Ishikawa (cell line): Measurements from ENCODE around the gene AFDN.

Experiments used
- CEBPB ChIP-seq: IDR thresholded peaks from 2 replicates; pipeline ENCODE4 v1.6.1; 2012
- CREB1 ChIP-seq: IDR thresholded peaks from 2 replicates; pipeline ENCODE4 v1.6.1; 2012; ENCODE audit warnings: low read depth
- EGR1 ChIP-seq: IDR thresholded peaks from 2 replicates; pipeline ENCODE4 v1.6.1; 2012
- EP300 ChIP-seq: IDR thresholded peaks from 2 replicates; pipeline ENCODE4 v1.6.1; 2012; ENCODE audit warnings: borderline replicate concordance
- FOXM1 ChIP-seq: IDR thresholded peaks from 2 replicates; pipeline ENCODE4 v1.6.1; 2012; ENCODE audit warnings: low read depth, borderline replicate concordance
- MAX ChIP-seq: IDR thresholded peaks from 2 replicates; pipeline ENCODE4 v1.6.1; 2012
- NFIC ChIP-seq: IDR thresholded peaks from 2 replicates; pipeline ENCODE4 v1.6.1; 2012
- RAD21 ChIP-seq: IDR thresholded peaks from 2 replicates; pipeline ENCODE4 v1.6.1; 2012; ENCODE audit warnings: low read depth
- REST ChIP-seq: IDR thresholded peaks from 2 replicates; pipeline ENCODE4 v1.6.1; 2012; ENCODE audit warnings: low read depth, mild to moderate bottlenecking
- TAF1 ChIP-seq: IDR thresholded peaks from 2 replicates; pipeline ENCODE4 v1.6.1; 2012; ENCODE audit warnings: low read depth, mild to moderate bottlenecking
- TCF12 ChIP-seq: IDR thresholded peaks from 2 replicates; pipeline ENCODE4 v1.6.1; 2012; ENCODE audit warnings: low read depth
- TEAD4 ChIP-seq: IDR thresholded peaks from 2 replicates; pipeline ENCODE4 v1.6.1; 2012
- USF1 ChIP-seq: IDR thresholded peaks from 2 replicates; pipeline ENCODE4 v1.6.1; 2012
- YY1 ChIP-seq: IDR thresholded peaks from 2 replicates; pipeline ENCODE4 v1.6.1; 2012; ENCODE audit warnings: low read depth
- ZBTB7A ChIP-seq: IDR thresholded peaks from 2 replicates; pipeline ENCODE4 v1.6.1; 2012; ENCODE audit warnings: low read depth

The AFDN gene

GRCh38 chr6:167799033-167799821 lies 27.5 kb upstream of the AFDN start:
- TF ChIP-seq CREB1 (no peak), MAX (no peak), YY1 (no peak), TEAD4 (no peak)

GRCh38 chr6:167800549-167800948 lies 26.2 kb upstream of the AFDN start:
- no peak for TF ChIP-seq CEBPB
- no peak for TF ChIP-seq REST
- no peak for TF ChIP-seq RAD21
- no peak for TF ChIP-seq ZBTB7A
- no peak for TF ChIP-seq USF1
- TF ChIP-seq EP300 = no peak
- no peak for TF ChIP-seq CREB1
- TF ChIP-seq TCF12 = no peak
- TF ChIP-seq EGR1 = no peak
- no peak for TF ChIP-seq MAX
- TF ChIP-seq TAF1 = no peak
- TF ChIP-seq TEAD4 = no peak
- TF ChIP-seq YY1 = no peak
- TF ChIP-seq NFIC = no peak
- no peak for TF ChIP-seq FOXM1

- no peak for TF ChIP-seq YY1
These were observed 25.4 kb upstream of the AFDN start for GRCh38 chr6:167801263-167801662.

GRCh38 chr6:167802339-167802738 lies 24.4 kb upstream of the AFDN start:
- TF ChIP-seq YY1 = no peak
- TF ChIP-seq TEAD4 = no peak
- no peak for TF ChIP-seq USF1
- TF ChIP-seq FOXM1 = no peak
- no peak for TF ChIP-seq CREB1
- no peak for TF ChIP-seq RAD21
- TF ChIP-seq EGR1 = no peak
- TF ChIP-seq MAX = no peak
- no peak for TF ChIP-seq REST
- no peak for TF ChIP-seq EP300

- TF ChIP-seq TAF1 = no peak
- no peak for TF ChIP-seq USF1
- no peak for TF ChIP-seq RAD21
- no peak for TF ChIP-seq CREB1
- no peak for TF ChIP-seq CEBPB
- TF ChIP-seq ZBTB7A = no peak
- TF ChIP-seq NFIC = no peak
- TF ChIP-seq YY1 = no peak
- TF ChIP-seq REST = no peak
- no peak for TF ChIP-seq EP300
- TF ChIP-seq FOXM1 = no peak
- no peak for TF ChIP-seq TCF12
- no peak for TF ChIP-seq EGR1
- TF ChIP-seq MAX = no peak
- TF ChIP-seq TEAD4 = no peak
These were observed 22.9 kb upstream of the AFDN start for GRCh38 chr6:167803816-167804215.
